ENCODE data around the gene STYK1. TPM values are rescaled to one million over a fixed set of nuclear protein-coding genes. Genes with fewer than 3 reads are reported as not detected.
"Not testable (repeated sequence)": the region's sequence is repeated elsewhere in the genome, so short reads cannot be mapped to it uniquely, and the experiment has no call there.

The STYK1 gene
- total RNA-seq, 4 donors from 2014 or later, result 0.50 to 1.2 TPM; not detected in 2

GRCh38 chr12:10615532-10615931 lies 58.3 kb downstream of the STYK1 start:
- DNase-seq (ENCODE audit: extremely low spot score), result no peak
- Histone ChIP-seq H3K9me3 (no peaks in the 10 kb centered on the region), H3K36me3 (peaks cover 0 to 6% (median 0%) of the 10 kb centered on the region in 4 donors), H3K27me3 (peaks cover 0 to 13% (median 0%) of the 10 kb centered on the region in 4 donors), H3K4me3 (no peak overlapping the region), H3K4me1 (peaks cover 0 to 23% (median 21%) of the 10 kb centered on the region in 4 donors), H3K27ac (replicated peaks in 1 of 4) (no peak overlapping the region)
- intact Hi-C loops (cut with DNase I), result no loop called here
- 66% methylated on average over 4 of the region's 4 CpGs for WGBS
- no peak for TF ChIP-seq CTCF (IDR thresholded peaks at IDR 0.05)
- no peak for TF ChIP-seq POLR2AphosphoS5 (IDR thresholded peaks at IDR 0.05)
- TF ChIP-seq POLR2A (IDR thresholded peaks at IDR 0.05; ENCODE audit: low read depth), result no peak
- no peak for TF ChIP-seq EP300 (IDR thresholded peaks at IDR 0.05)

DNA sequence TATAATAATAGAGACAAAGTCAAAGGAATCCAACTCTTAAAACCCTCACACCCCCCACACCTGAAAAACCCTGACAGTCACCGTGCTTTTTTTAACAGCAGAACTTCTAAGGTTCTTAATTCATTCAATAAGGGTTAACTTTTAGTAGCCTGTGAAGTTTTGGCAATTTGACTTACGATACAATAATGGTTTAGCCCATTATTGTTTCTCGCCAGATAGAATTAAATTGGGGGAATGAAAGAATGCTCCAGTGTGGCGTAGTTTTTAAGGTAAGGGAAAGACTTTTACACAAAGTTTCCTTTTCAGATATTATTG lies 59.8 kb downstream of the STYK1 start:
- intact Hi-C loops (cut with DNase I), result loop anchor here (5.0 kb wide), 1 partner anchor 108 kb away; the partner anchor contains the start of gene YBX3
- WGBS, result 32% methylated on average over 4 of the region's 4 CpGs
- Histone ChIP-seq H3K27me3 (no peaks in the 10 kb centered on the region), H3K36me3 (peaks cover 0 to 20% (median 8%) of the 10 kb centered on the region in 4 donors), H3K27ac (replicated peaks in 1 of 4) (peak overlapping the region; percentile 84 to 93 (median 86)), H3K4me3 (peak overlapping the region; percentile 72 to 81 (median 78)), H3K4me1 (peaks cover 0 to 23% (median 21%) of the 10 kb centered on the region in 4 donors), H3K9me3 (no peaks in the 10 kb centered on the region)
- TF ChIP-seq EP300 (IDR thresholded peaks at IDR 0.05) (no peak), POLR2A (IDR thresholded peaks at IDR 0.05; ENCODE audit: low read depth) (no peak), POLR2AphosphoS5 (IDR thresholded peaks at IDR 0.05) (no peak), CTCF (IDR thresholded peaks at IDR 0.05) (no peak)
- no peak for DNase-seq (ENCODE audit: extremely low spot score)

GRCh38 chr12:10613349-10614055 lies 60.4 kb downstream of the STYK1 start, which contains the start of gene MAGOHB:
Gene MAGOHB (minus strand): TSS chr12:10613609. CDS start chr12:10613532, 77 bp downstream.
- no peaks in the 10 kb centered on the region for H3K9me3 ChIP-seq
- H3K27ac ChIP-seq (replicated peaks in 1 of 4), result peak within 1 kb of the TSS; percentile 84 to 93 (median 86)
- WGBS, result under 1% methylated on average over 45 of the region's 45 CpGs
- peaks cover 0 to 25% (median 12%) of the 10 kb centered on the region in 4 donors for H3K36me3 ChIP-seq
- intact Hi-C loops (cut with DNase I), result loop anchor here (2.0 to 5.0 kb wide), 2 partner anchors 109 to 135 kb away; partner anchors contain the start of gene YBX3
- TF ChIP-seq POLR2A (IDR thresholded peaks at IDR 0.05; ENCODE audit: low read depth), result peak; percentile 46
- peak in 2 of 3 experiments; percentile 20 to 26 for TF ChIP-seq CTCF (IDR thresholded peaks at IDR 0.05)
- peak; percentile 93 to 99 for TF ChIP-seq POLR2AphosphoS5 (IDR thresholded peaks at IDR 0.05)
- no peak for TF ChIP-seq EP300 (IDR thresholded peaks at IDR 0.05)
- H3K4me3 ChIP-seq, result peak within 1 kb of the TSS; percentile 72 to 81 (median 78)
- peak; percentile 99 for DNase-seq (ENCODE audit: extremely low spot score)
- peaks cover 0 to 23% (median 21%) of the 10 kb centered on the region in 4 donors for H3K4me1 ChIP-seq
- no peaks in the 10 kb centered on the region for H3K27me3 ChIP-seq

DNA sequence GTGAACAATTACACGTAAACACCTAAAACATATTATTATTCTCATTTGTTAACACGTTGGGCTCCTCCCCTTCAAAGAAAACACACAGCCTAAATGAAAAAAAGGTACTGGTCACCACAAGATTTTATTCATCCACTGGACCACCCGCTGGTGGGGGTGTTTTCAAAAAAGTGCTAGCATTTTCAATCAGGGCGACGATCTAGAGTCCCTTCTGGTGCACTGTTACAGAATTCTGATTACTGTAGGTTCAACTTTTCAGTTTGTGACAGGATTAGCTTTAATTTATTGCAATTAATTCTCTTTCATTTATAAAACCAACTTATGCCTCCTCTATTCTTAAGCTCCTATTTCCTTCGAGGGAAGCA lies 60.9 kb downstream of the STYK1 start:
- no peak for TF ChIP-seq POLR2A (IDR thresholded peaks at IDR 0.05; ENCODE audit: low read depth)

DNA sequence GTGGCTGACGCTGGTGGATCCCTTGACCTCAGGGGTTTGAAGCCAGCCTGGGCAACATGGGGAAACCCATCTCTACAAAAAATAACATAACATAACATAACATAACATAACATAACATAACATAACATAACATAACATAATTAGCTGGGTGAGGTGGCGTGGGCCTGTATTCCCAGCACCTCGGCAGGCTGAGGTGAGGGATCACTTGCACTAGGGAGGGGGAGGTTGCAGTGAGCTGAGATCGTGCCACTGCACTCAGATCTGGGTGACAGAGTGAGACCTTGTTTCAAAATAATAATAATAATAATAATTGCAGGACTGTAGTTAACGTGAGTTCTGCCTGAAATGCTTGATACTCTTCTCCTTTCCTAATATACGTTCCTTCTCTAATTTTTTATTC lies 61.7 kb downstream of the STYK1 start:
- Histone ChIP-seq H3K4me1 (peaks cover 0 to 23% (median 21%) of the 10 kb centered on the region in 4 donors), H3K27me3 (no peaks in the 10 kb centered on the region), H3K36me3 (peaks cover 0 to 39% (median 18%) of the 10 kb centered on the region in 4 donors), H3K4me3 (peak overlapping the region; percentile 72 to 81 (median 78)), H3K27ac (replicated peaks in 1 of 4) (no peak overlapping the region), H3K9me3 (no peaks in the 10 kb centered on the region)
- intact Hi-C loops (cut with DNase I), result loop anchor here (2.0 to 5.0 kb wide), 2 partner anchors 110 to 137 kb away; partner anchors contain the start of gene YBX3
- WGBS, result 73% methylated on average over 6 of the region's 6 CpGs
- DNase-seq (ENCODE audit: extremely low spot score), result no peak
- TF ChIP-seq EP300 (IDR thresholded peaks at IDR 0.05) (no peak), POLR2AphosphoS5 (IDR thresholded peaks at IDR 0.05) (no peak), CTCF (IDR thresholded peaks at IDR 0.05) (no peak), POLR2A (IDR thresholded peaks at IDR 0.05; ENCODE audit: low read depth) (no peak)

More for the DNA sequence above, 60.9 kb downstream of the STYK1 start:
- no peak for DNase-seq (ENCODE audit: extremely low spot score)
- Histone ChIP-seq H3K27me3 (no peaks in the 10 kb centered on the region), H3K9me3 (no peaks in the 10 kb centered on the region), H3K36me3 (peaks cover 0 to 31% (median 14%) of the 10 kb centered on the region in 4 donors), H3K4me1 (peaks cover 0 to 23% (median 21%) of the 10 kb centered on the region in 4 donors), H3K27ac (replicated peaks in 1 of 4) (peak overlapping the region; percentile 84 to 93 (median 86)), H3K4me3 (peak overlapping the region; percentile 72 to 81 (median 78))
- intact Hi-C loops (cut with DNase I), result loop anchor here (2.0 to 5.0 kb wide), 2 partner anchors 109 to 136 kb away; partner anchors contain the start of gene YBX3
- WGBS, result under 1% methylated on average over 6 of the region's 6 CpGs

GRCh38 chr12:10611258-10611657 lies 62.6 kb downstream of the STYK1 start:
- H3K9me3 ChIP-seq; DNase-seq (ENCODE audit: extremely low spot score); H3K27me3 ChIP-seq; H3K27ac ChIP-seq (replicated peaks in 1 of 4); H3K4me3 ChIP-seq: not testable (repeated sequence)
- Histone ChIP-seq H3K36me3 (peaks cover 0 to 44% (median 24%) of the 10 kb centered on the region in 4 donors), H3K4me1 (peaks cover 0 to 23% (median 21%) of the 10 kb centered on the region in 4 donors)
- WGBS, result 90% methylated on average over 4 of the region's 4 CpGs
- intact Hi-C loops (cut with DNase I), result loop anchor here (5.0 kb wide), 1 partner anchor 111 kb away; the partner anchor contains the start of gene YBX3

Measured in esophagus muscularis mucosa (tissue), 4 donors.